T-helper 2 cell treated with Interferon-gamma antibody and Interleukin-4, amounts not matched to agents 100 ng/mL and 5 ng/mL, for 36 hours (primary cell): ENCODE measurements around the gene CISD2. TPM values are rescaled to one million over a fixed set of nuclear protein-coding genes. Genes with fewer than 3 reads are reported as not detected.
"Not testable (repeated sequence)": the region's sequence is repeated elsewhere in the genome, so short reads cannot be mapped to it uniquely, and the experiment has no call there.

Experiments used
- intact Hi-C: fragments of 100-400 bp; cut with micrococcal nuclease; formaldehyde crosslinking; loops from one replicate; pipeline ENCODE4 v1.15.1; 2023
- total RNA-seq: library from RNA; stranded (reverse); gene quantifications from 2 replicates; pipeline ENCODE4 v1.2.3, GENCODE V29; 2022

CISD2 gene
- total RNA-seq, 1 donor from 2014 or later: 54.7 TPM

DNA sequence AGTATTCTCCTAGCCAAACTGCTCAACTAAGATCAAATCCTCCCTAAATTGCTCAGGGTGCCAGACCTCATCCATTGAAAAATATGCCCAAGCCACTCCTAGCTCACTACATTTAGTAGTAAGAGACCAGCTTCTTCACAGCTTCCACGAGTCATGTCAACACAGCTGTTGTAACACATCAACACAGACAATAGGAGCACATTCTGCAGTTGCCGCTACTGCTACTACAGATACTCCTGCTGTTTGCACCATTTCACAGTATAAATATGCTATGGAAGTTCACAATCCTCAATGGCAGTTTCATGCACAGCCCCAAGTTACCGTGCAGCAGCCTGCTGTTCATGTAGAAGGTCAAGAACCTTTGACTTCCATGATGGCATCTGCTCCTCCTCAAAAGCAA, 28.8 kb downstream of the CISD2 start:
- intact Hi-C loops: loop anchor here (10.0 kb wide), 1 partner anchor 87 kb away; no protein-coding TSS in a partner anchor

DNA sequence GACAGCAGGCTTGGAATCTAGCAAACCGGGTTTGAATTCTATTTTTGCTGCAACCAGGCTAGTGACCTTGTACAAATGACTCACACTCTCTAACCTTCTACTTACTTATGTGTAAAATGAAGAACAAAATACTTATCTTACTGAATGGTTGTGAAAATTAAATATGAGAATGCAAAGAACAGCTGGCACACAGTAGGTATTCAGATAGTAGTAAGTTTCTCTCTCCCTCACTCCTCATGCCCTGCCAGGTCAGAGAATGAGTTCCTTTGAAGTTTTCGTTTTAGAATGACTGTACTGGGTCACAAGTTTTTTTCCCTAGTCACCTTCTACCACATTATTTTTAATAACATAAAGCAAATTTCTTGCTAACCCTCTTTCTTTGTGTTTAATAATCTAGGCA, 33.0 kb downstream of the CISD2 start:
- intact Hi-C loops: no loop called here

DNA sequence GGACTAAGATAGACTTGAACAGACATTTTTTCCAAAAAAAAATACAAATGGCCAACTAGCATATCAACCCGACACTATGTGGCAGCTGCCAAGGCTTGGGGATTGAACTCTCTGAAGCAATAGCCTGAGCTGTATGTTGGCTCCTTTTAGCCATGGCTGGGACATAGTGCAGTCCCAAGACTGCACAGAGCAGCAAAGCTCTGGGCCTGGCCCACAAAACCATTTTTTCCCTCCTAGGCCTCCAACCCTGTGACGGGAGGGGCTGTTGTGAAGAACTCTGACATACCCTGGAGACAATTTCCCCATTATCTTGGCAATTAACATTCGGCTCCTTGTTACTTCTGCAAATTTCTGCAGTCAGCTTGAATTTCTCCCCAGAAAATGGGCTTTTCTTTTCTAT, 50.1 kb downstream of the CISD2 start:
- intact Hi-C loops: no loop called here

DNA sequence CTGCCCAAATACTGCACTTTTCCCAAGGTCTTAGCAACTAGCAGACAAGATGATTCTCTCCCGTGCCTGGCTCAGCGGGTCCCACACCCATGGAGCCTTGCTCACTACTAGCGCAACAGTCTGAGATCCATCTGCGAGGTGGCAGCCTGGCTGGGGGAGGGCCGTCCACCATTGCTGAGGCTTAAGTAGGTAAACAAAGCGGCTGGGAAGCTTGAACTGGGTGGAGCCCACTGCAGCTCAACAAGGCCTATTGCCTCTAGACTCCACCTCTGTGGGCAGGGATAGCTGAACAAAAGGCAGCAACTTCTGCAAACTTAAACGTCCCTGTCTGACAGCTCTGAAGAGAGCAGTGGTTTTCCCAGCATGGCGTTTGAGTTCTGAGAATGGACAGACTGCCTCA, 50.9 kb downstream of the CISD2 start:
- intact Hi-C loops: not testable (repeated sequence)

DNA sequence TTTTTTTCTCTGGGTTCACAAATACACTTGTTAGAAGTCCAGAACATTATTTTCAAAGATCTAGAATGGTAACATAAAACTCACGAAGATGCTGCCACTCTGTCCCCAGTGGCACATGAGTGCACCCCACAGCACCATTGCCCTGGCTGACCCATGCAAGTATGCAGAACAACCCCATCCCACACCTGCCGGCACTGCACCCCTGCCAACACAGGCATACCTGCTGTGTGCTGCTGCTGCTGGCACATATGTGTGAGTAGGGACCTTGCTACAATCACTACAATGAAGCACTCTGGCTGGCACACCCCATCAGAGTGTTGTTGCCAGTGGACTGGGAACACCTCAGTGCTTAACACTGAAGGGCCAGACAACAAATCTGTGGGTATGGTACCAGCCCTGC, 66.9 kb downstream of the CISD2 start:
- intact Hi-C loops: no loop called here

DNA sequence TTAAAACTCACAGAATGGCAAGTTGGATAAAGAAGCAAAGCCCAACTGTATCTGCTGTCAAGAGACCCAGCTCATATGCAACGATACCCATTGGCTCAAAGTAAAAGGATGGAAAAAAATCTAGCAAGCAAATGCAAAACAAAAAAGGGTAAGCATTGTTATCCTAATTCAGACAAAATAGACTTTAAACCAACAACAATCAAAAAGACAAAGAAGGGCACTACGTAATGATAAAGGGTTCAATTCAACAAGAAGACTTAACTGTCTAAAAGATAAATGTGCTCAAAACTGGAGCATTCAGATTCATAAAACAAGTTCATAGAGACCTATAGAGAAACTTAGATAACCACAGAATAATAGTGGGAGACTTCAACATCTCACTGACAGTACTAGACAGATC, 69.3 kb downstream of the CISD2 start:
- intact Hi-C loops: not testable (repeated sequence)

Other genes starting within 250 kb of the CISD2 start
- 13.5 and 15.7 TPM in 2 replicates for gene MANBA, start 108.0 kb upstream of the CISD2 start, total RNA-seq
- gene UBE2D3, start 41.4 kb upstream of the CISD2 start, total RNA-seq: 389 and 398 TPM in 2 replicates
- gene SLC9B1, start 150.7 kb downstream of the CISD2 start, total RNA-seq: 0.48 and 0.61 TPM in 2 replicates
- 22.9 and 27.5 TPM in 2 replicates for gene SLC9B2, start 207.8 kb downstream of the CISD2 start, total RNA-seq
- 15.8 and 15.9 TPM in 2 replicates for gene BDH2, start 230.8 kb downstream of the CISD2 start, total RNA-seq